B cell (primary cell): ENCODE data around the gene LRRTM1.

Source experiments
- CTCF ChIP-seq: fragments of 200-600 bp; IDR thresholded peaks from one replicate; pipeline ENCODE4 v1.8.0; 2022; ENCODE audit warnings: antibody characterized with exemption, mild to moderate bottlenecking
- EZH2 ChIP-seq: IDR thresholded peaks from 2 replicates; pipeline ENCODE4 v1.6.1; 2012; ENCODE audit warnings: borderline replicate concordance, low read depth, mild to moderate bottlenecking, moderate library complexity, low read length; ENCODE audit not compliant: insufficient read depth, poor library complexity, severe bottlenecking

GRCh38 chr2:80300954-80301353 is 3.6 kb downstream of the LRRTM1 start:
- no peak for TF ChIP-seq EZH2
- TF ChIP-seq CTCF = no peak
